ENCODE results near the gene HMMR. TPM values are rescaled to one million over a fixed set of nuclear protein-coding genes. Genes with fewer than 3 reads are reported as not detected.

HMMR gene
- total RNA-seq, 1 experiment from 2014 or later, result 54.9 TPM

DNA sequence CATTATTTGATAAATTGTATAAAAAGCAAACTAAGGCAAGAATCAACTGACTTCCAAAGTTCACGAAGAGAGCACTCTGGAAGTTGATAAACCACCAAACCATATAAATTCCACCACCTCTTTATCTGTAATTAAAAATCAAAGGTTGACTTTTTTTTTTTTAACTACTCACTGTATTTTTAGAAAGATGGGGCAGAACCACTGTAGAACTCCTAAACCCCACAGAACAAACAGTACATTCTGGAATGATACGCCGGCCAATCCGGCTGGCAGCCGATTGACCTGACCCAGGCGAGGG, 23.5 kb upstream of the HMMR start:
- Histone ChIP-seq H3K9ac (ENCODE audit: low read length) (peak overlapping the region; percentile 46), H3K9me3 (ENCODE audit: control insufficient read depth in 1 of 2, insufficient read depth in 1 of 2, low read depth in 1 of 2, low read length in 2 of 2) (no peaks in the 10 kb centered on the region), H3K27ac (ENCODE audit: low read depth, low read length) (peak overlapping the region; percentile 46; the same call in 1 of the 2 replicates)

More for the DNA sequence above, 23.5 kb upstream of the HMMR start:
- intact Hi-C loops (cut with micrococcal nuclease), result loop anchor here (1.0 kb wide), 1 partner anchor 66 kb away; no protein-coding TSS in a partner anchor
- RAD21 ChIA-PET (ENCODE audit: low non-redundant PET in 1 of 2, low total read pairs in 2 of 2, uncharacterized antibody in 2 of 2, unreplicated experiment in 2 of 2), result no interaction called here
- H3K4me3 ChIP-seq (replicated peaks in 1 of 2; ENCODE audit: low read depth in 1 of 2, low read length in 2 of 2), result peak overlapping the region; percentile 72 to 87
- no peaks in the 10 kb centered on the region for H3K9me2 ChIP-seq (ENCODE audit: insufficient read depth)
- H3K79me2 ChIP-seq (ENCODE audit: insufficient read depth, low read length), result peaks cover 43% of the 10 kb centered on the region
- no TSS peak for BruUV-seq (replicated peaks)
- CTCF ChIA-PET, result interaction anchor here (1.0 kb wide), 1 partner anchor 23 kb away, joined by 5 read pairs; the partner anchor contains the start of genes HMMR and NUDCD2
- TF ChIP-seq, protein P1, sequence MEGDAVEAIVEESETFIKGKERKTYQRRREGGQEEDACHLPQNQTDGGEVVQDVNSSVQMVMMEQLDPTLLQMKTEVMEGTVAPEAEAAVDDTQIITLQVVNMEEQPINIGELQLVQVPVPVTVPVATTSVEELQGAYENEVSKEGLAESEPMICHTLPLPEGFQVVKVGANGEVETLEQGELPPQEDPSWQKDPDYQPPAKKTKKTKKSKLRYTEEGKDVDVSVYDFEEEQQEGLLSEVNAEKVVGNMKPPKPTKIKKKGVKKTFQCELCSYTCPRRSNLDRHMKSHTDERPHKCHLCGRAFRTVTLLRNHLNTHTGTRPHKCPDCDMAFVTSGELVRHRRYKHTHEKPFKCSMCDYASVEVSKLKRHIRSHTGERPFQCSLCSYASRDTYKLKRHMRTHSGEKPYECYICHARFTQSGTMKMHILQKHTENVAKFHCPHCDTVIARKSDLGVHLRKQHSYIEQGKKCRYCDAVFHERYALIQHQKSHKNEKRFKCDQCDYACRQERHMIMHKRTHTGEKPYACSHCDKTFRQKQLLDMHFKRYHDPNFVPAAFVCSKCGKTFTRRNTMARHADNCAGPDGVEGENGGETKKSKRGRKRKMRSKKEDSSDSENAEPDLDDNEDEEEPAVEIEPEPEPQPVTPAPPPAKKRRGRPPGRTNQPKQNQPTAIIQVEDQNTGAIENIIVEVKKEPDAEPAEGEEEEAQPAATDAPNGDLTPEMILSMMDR (IDR thresholded peaks at IDR 0.05 in 2 of 3, conservative IDR thresholded peaks at IDR 0.05 in 1 of 3; ENCODE audit: borderline replicate concordance in 1 of 3, insufficient read depth in 1 of 3, low read depth in 2 of 3, low read length in 2 of 3), result no peak
- TF ChIP-seq SP1 (IDR thresholded peaks at IDR 0.05; ENCODE audit: low read depth), result no peak
- TF ChIP-seq, protein P2, sequence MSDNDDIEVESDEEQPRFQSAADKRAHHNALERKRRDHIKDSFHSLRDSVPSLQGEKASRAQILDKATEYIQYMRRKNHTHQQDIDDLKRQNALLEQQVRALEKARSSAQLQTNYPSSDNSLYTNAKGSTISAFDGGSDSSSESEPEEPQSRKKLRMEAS (IDR thresholded peaks at IDR 0.05), result no peak
- TF ChIP-seq CEBPB (IDR thresholded peaks at IDR 0.05; ENCODE audit: low read depth), result 0 out of 2 replicates have a peak, but pooled peaks have one; percentile 3
- no peak for TF ChIP-seq SIN3A (IDR thresholded peaks at IDR 0.05; ENCODE audit: low read depth)
- TF ChIP-seq TCF7L2 (IDR thresholded peaks at IDR 0.05; ENCODE audit: borderline replicate concordance, extremely low read depth, insufficient read depth, insufficient read length), result no peak
- TF ChIP-seq, protein P3, sequence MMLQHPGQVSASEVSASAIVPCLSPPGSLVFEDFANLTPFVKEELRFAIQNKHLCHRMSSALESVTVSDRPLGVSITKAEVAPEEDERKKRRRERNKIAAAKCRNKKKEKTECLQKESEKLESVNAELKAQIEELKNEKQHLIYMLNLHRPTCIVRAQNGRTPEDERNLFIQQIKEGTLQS (IDR thresholded peaks at IDR 0.05), result no peak
- TF ChIP-seq, protein P4, sequence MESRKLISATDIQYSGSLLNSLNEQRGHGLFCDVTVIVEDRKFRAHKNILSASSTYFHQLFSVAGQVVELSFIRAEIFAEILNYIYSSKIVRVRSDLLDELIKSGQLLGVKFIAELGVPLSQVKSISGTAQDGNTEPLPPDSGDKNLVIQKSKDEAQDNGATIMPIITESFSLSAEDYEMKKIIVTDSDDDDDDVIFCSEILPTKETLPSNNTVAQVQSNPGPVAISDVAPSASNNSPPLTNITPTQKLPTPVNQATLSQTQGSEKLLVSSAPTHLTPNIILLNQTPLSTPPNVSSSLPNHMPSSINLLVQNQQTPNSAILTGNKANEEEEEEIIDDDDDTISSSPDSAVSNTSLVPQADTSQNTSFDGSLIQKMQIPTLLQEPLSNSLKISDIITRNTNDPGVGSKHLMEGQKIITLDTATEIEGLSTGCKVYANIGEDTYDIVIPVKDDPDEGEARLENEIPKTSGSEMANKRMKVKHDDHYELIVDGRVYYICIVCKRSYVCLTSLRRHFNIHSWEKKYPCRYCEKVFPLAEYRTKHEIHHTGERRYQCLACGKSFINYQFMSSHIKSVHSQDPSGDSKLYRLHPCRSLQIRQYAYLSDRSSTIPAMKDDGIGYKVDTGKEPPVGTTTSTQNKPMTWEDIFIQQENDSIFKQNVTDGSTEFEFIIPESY (IDR thresholded peaks at IDR 0.05; ENCODE audit: extremely low read depth, insufficient replicate concordance, low read length), result no peak
- TF ChIP-seq EZH2phosphoT487 (IDR thresholded peaks at IDR 0.05; ENCODE audit: borderline replicate concordance), result no peak
- no peak for TF ChIP-seq RAD21 (IDR thresholded peaks at IDR 0.05; ENCODE audit: low read depth)
- TF ChIP-seq EGR1 (IDR thresholded peaks at IDR 0.05; ENCODE audit: low read depth), result no peak
- 0 out of 2 replicates have a peak, but pooled peaks have one; percentile 90 for TF ChIP-seq POLR2AphosphoS5 (IDR thresholded peaks at IDR 0.05; ENCODE audit: low read depth, low read length)
- TF ChIP-seq FOSL1 (IDR thresholded peaks at IDR 0.05; ENCODE audit: low read depth), result no peak
- peak; percentile 79 for TF ChIP-seq POLR2A (IDR thresholded peaks at IDR 0.05; ENCODE audit: borderline replicate concordance, extremely low read depth, insufficient read depth, insufficient read length)
- no peak for TF ChIP-seq ELF1 (IDR thresholded peaks at IDR 0.05; ENCODE audit: borderline replicate concordance, low read depth)
- no peak for TF ChIP-seq JUND (IDR thresholded peaks at IDR 0.05)
- H3K4me1 ChIP-seq (ENCODE audit: control insufficient read depth in 1 of 2, insufficient read depth in 2 of 2, low read length in 2 of 2), result peaks cover 0 to 14% of the 10 kb centered on the region in 2 experiments; a peak in 3 of 4 replicates
- ATAC-seq (no peak), DNase-seq (ENCODE audit: low read depth, low spot score) (no peak)
- peak overlapping the region; percentile 24 for H2AFZ ChIP-seq (ENCODE audit: low read depth, low read length, poor library complexity, severe bottlenecking)
- no peaks in the 10 kb centered on the region for H4K20me1 ChIP-seq (ENCODE audit: insufficient read depth)
- POLR2A ChIA-PET, result interaction anchor here (0.6 to 4.2 kb wide), 7 partner anchors 11 to 52 kb away, joined by 3 to 34 read pairs (median 4); partner anchors contain the start of genes HMMR and NUDCD2
- H3K27me3 ChIP-seq (ENCODE audit: insufficient read depth, low read length), result no peaks in the 10 kb centered on the region
- peaks cover 21 to 24% of the 10 kb centered on the region in 2 experiments for H3K36me3 ChIP-seq (ENCODE audit: control insufficient read depth in 1 of 2, insufficient read depth in 2 of 2, low read length in 2 of 2)
- H3K4me2 ChIP-seq (ENCODE audit: low read length), result peak overlapping the region; percentile 66
